ENCODE measurements around the gene C1orf159. TPM values are rescaled to one million over a fixed set of nuclear protein-coding genes. Genes with fewer than 3 reads are reported as not detected.

C1orf159 gene
- total and polyA plus RNA-seq, 2 of the 8 experiments (the other 6 are each of a cell fraction or from before 2014, with no cell fraction given) = 10.0 to 10.9 TPM

- TF ChIP-seq CTBP2 (IDR thresholded peaks at IDR 0.05; ENCODE audit: borderline replicate concordance, insufficient read depth, insufficient read length, low read length) = no peak
These were observed 24.3 kb downstream of the C1orf159 start (continued) for GRCh38 chr1:1091344-1092148.

All from H1 (cell line).